ENCODE data around the gene IL18R1. TPM values are rescaled to one million over a fixed set of nuclear protein-coding genes. Genes with fewer than 3 reads are reported as not detected.

The IL18R1 gene
- total RNA-seq, 1 donor = 4.0 TPM

DNA sequence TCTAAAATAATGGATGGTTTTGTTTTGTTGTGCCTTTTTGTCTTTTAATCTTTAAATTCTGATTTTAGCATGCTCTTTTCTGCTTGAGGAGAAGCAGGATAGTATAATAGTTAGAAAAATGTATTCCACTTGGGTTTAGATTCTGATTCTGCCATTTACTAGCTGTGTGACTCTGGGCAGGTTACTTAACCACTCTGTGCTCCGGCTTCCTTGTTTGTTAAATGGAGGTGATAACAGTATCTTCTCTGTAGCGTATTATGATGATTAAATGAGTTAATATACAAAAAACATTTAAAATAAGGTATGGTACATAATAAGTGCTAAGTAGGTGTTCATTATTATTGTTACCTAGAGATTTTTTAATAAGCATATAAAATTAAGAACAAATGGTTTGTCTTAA, 40.4 kb downstream of the IL18R1 start:
- H3K4me3 ChIP-seq (ENCODE audit: insufficient read depth, low read length) = no peak overlapping the region
- H3K27me3 ChIP-seq (ENCODE audit: insufficient read depth, low read length) = peaks cover 3% of the 10 kb centered on the region
- H4K20me1 ChIP-seq (ENCODE audit: insufficient read depth, low read length) = no peaks in the 10 kb centered on the region
- H3K4me1 ChIP-seq (ENCODE audit: insufficient read depth, low read length) = no peaks in the 10 kb centered on the region
- H2AFZ ChIP-seq (ENCODE audit: low read length) = no peak overlapping the region
- H3K36me3 ChIP-seq (ENCODE audit: insufficient read depth, low read length) = no peaks in the 10 kb centered on the region
- no peak for DNase-seq (ENCODE audit: insufficient read length, low spot score, missing footprints)
- TF ChIP-seq, protein P1, sequence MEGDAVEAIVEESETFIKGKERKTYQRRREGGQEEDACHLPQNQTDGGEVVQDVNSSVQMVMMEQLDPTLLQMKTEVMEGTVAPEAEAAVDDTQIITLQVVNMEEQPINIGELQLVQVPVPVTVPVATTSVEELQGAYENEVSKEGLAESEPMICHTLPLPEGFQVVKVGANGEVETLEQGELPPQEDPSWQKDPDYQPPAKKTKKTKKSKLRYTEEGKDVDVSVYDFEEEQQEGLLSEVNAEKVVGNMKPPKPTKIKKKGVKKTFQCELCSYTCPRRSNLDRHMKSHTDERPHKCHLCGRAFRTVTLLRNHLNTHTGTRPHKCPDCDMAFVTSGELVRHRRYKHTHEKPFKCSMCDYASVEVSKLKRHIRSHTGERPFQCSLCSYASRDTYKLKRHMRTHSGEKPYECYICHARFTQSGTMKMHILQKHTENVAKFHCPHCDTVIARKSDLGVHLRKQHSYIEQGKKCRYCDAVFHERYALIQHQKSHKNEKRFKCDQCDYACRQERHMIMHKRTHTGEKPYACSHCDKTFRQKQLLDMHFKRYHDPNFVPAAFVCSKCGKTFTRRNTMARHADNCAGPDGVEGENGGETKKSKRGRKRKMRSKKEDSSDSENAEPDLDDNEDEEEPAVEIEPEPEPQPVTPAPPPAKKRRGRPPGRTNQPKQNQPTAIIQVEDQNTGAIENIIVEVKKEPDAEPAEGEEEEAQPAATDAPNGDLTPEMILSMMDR (IDR thresholded peaks at IDR 0.05; ENCODE audit: extremely low read depth, low read depth, low read length) = no peak
- H3K4me2 ChIP-seq (ENCODE audit: insufficient read depth, low read length) = no peak overlapping the region
- no peak overlapping the region for H3K27ac ChIP-seq (ENCODE audit: low read depth, low read length)
- H3K79me2 ChIP-seq (ENCODE audit: insufficient read depth, low read length) = no peaks in the 10 kb centered on the region
- no peaks in the 10 kb centered on the region for H3K9me3 ChIP-seq (ENCODE audit: low read depth, low read length)

DNA sequence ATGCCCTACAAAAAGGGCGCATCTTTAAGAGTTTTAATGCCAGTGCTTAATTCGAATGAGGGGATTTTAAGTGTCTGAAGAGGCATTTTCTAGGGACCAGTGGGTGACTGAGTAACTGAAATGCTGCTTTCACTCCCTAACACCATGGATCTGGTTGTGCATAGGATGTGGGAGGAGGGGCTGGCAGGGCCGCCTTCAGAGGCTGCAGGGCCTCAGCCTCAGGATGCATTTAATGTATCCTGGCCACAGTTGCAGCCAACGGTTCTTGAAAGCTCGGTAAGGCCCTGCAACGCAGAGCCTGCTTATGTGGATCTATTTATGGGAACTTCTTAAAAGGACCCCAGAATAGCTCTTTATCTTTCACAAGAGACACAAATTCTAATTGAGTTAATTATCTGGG, 41.6 kb downstream of the IL18R1 start:
- Histone ChIP-seq H3K79me2 (ENCODE audit: insufficient read depth, low read length) (no peaks in the 10 kb centered on the region), H3K9me3 (ENCODE audit: low read depth, low read length) (no peaks in the 10 kb centered on the region), H3K27me3 (ENCODE audit: insufficient read depth, low read length) (peaks cover 3% of the 10 kb centered on the region), H3K27ac (ENCODE audit: low read depth, low read length) (no peak overlapping the region), H2AFZ (ENCODE audit: low read length) (no peak overlapping the region), H4K20me1 (ENCODE audit: insufficient read depth, low read length) (no peaks in the 10 kb centered on the region), H3K4me2 (ENCODE audit: insufficient read depth, low read length) (no peak overlapping the region), H3K4me1 (ENCODE audit: insufficient read depth, low read length) (no peaks in the 10 kb centered on the region), H3K4me3 (ENCODE audit: insufficient read depth, low read length) (no peak overlapping the region), H3K36me3 (ENCODE audit: insufficient read depth, low read length) (no peaks in the 10 kb centered on the region)
- TF ChIP-seq, protein P1 (IDR thresholded peaks at IDR 0.05; ENCODE audit: extremely low read depth, low read depth, low read length) = no peak
- DNase-seq (ENCODE audit: insufficient read length, low spot score, missing footprints) = no peak

DNA sequence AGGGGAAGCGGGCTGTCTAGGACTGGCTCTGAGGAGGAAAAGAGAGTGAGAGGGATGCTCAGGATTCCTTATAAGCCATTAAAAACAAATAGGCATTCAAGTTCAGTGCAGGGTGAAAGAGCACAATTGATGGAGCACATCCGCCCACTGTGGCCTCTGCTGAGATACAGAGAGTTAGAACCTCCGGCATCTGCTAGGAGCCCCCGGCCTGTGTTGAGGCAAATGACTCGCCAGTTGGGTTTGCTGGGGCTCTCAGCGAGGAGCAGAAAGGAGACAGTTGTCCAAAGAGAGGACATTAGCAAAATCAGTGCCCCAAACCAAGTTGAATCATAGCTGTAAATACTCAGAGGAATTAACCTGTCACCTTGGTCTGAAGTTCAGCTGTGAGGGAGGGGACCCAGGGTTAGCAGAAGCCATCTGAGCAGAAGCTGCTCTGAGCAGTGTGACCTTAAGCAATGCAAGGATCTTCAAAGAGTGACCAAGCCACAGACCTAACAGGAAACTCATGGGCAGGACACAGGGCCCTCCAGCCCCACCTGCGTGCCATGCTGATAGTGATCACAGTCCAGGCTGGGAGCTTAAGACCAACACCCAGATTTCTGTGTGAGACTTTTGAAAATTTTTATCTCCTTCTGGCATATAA, 44.0 kb downstream of the IL18R1 start:
- no peak for DNase-seq (ENCODE audit: insufficient read length, low spot score, missing footprints)
- H3K4me3 ChIP-seq (ENCODE audit: insufficient read depth, low read length) = no peak overlapping the region
- no peaks in the 10 kb centered on the region for H3K4me1 ChIP-seq (ENCODE audit: insufficient read depth, low read length)
- TF ChIP-seq, protein P1 (IDR thresholded peaks at IDR 0.05; ENCODE audit: extremely low read depth, low read depth, low read length) = no peak
- H3K36me3 ChIP-seq (ENCODE audit: insufficient read depth, low read length) = no peaks in the 10 kb centered on the region
- no peak overlapping the region for H2AFZ ChIP-seq (ENCODE audit: low read length)
- no peaks in the 10 kb centered on the region for H3K9me3 ChIP-seq (ENCODE audit: low read depth, low read length)
- no peaks in the 10 kb centered on the region for H4K20me1 ChIP-seq (ENCODE audit: insufficient read depth, low read length)
- no peak overlapping the region for H3K4me2 ChIP-seq (ENCODE audit: insufficient read depth, low read length)
- no peaks in the 10 kb centered on the region for H3K79me2 ChIP-seq (ENCODE audit: insufficient read depth, low read length)
- no peak overlapping the region for H3K27ac ChIP-seq (ENCODE audit: low read depth, low read length)
- peaks cover 3% of the 10 kb centered on the region for H3K27me3 ChIP-seq (ENCODE audit: insufficient read depth, low read length)

DNA sequence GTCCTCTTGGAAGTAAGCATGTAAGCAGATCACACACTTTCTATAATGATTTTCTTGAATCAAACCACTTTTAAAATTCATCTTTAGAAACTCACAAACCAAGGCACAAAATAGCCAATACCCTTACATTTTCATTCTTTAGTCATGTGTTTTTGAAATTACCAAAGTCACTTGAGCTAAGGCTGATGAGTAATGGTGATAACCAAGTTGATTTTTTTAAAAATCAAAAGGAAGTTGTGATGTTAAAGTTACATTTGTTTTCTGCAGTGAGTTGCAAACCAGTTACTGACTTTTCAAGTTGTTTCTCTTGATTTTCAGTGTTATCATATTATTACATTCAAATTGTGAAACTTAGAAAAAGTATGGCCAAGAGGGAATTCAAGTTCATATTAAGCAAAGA, 45.9 kb downstream of the IL18R1 start:
- H3K36me3 ChIP-seq (ENCODE audit: insufficient read depth, low read length) = no peaks in the 10 kb centered on the region
- no peak overlapping the region for H3K4me2 ChIP-seq (ENCODE audit: insufficient read depth, low read length)
- no peaks in the 10 kb centered on the region for H4K20me1 ChIP-seq (ENCODE audit: insufficient read depth, low read length)
- H3K9me3 ChIP-seq (ENCODE audit: low read depth, low read length) = no peaks in the 10 kb centered on the region
- no peaks in the 10 kb centered on the region for H3K79me2 ChIP-seq (ENCODE audit: insufficient read depth, low read length)
- H3K4me1 ChIP-seq (ENCODE audit: insufficient read depth, low read length) = no peaks in the 10 kb centered on the region
- H3K4me3 ChIP-seq (ENCODE audit: insufficient read depth, low read length) = no peak overlapping the region
- H3K27ac ChIP-seq (ENCODE audit: low read depth, low read length) = no peak overlapping the region
- H2AFZ ChIP-seq (ENCODE audit: low read length) = no peak overlapping the region
- H3K27me3 ChIP-seq (ENCODE audit: insufficient read depth, low read length) = no peaks in the 10 kb centered on the region
- TF ChIP-seq, protein P1 (IDR thresholded peaks at IDR 0.05; ENCODE audit: extremely low read depth, low read depth, low read length) = no peak
- DNase-seq (ENCODE audit: insufficient read length, low spot score, missing footprints) = no peak
